ENCODE measurements around the gene PIGC. TPM values are rescaled to one million over a fixed set of nuclear protein-coding genes. Genes with fewer than 3 reads are reported as not detected.

The PIGC gene
- total RNA-seq, 2 experiments from 2014 or later: 14.7 to 17.1 TPM

GRCh38 chr1:172410027-172410426 lies 33.8 kb downstream of the PIGC start:
- Mint-ChIP-seq H3K27ac (no peak overlapping the region), H3K27me3 (no peaks in the 10 kb centered on the region), H3K9me3 (ENCODE audit: low read depth) (no peaks in the 10 kb centered on the region), H3K4me3 (no peak overlapping the region), H3K4me1 (peaks cover 17% of the 10 kb centered on the region), H3K36me3 (ENCODE audit: low read depth) (no peaks in the 10 kb centered on the region)
- intact Hi-C loops (cut with DNase I, micrococcal nuclease): no loop called here
- ChIA-PET CTCF (interaction anchor here (1.6 kb wide), 1 partner anchor 33 kb away, joined by 4 read pairs; the partner anchor contains the start of gene PIGC), POLR2A (no interaction called here)
- no peak for DNase-seq
- ATAC-seq: no peak

- POLR2A ChIA-PET: no interaction called here
- ATAC-seq: no peak
- CTCF ChIA-PET: interaction anchor here (0.5 to 1.4 kb wide), 2 partner anchors 9 to 14 kb away, joined by 4 to 7 read pairs; no protein-coding TSS in a partner anchor
- Mint-ChIP-seq H3K27me3 (no peaks in the 10 kb centered on the region), H3K9me3 (ENCODE audit: low read depth) (no peaks in the 10 kb centered on the region), H3K36me3 (ENCODE audit: low read depth) (no peaks in the 10 kb centered on the region), H3K27ac (no peak overlapping the region), H3K4me3 (no peak overlapping the region), H3K4me1 (peaks cover 17% of the 10 kb centered on the region)
- intact Hi-C loops (cut with DNase I, micrococcal nuclease): no loop called here
- DNase-seq: no peak
Measured at GRCh38 chr1:172408958-172409357, 34.9 kb downstream of the PIGC start.

DNA sequence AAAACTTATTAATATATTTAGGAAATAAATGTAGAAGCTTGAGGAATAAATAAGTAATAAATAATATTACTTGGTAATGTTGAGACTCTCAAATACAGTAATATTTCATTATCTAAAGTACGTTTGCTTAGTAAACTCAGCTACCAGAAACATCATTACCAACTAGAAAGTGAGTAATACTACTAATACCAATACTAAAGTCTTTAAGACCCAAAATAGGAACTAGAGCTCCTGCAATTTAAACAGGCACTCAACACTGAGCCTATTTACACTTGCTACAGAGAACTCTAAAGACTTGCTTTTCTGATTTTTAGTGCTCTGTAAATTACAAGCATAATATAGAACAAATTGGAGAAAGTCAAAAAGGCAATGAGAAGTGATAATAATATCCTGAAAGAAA lies 36.9 kb downstream of the PIGC start:
- Mint-ChIP-seq H3K4me3 (no peak overlapping the region), H3K9me3 (ENCODE audit: low read depth) (no peaks in the 10 kb centered on the region), H3K27me3 (no peaks in the 10 kb centered on the region), H3K4me1 (peaks cover 13% of the 10 kb centered on the region), H3K27ac (no peak overlapping the region), H3K36me3 (ENCODE audit: low read depth) (no peaks in the 10 kb centered on the region)
- CTCF ChIA-PET: interaction anchor here (0.7 kb wide), 2 partner anchors 10 to 599 kb away, joined by 3 read pairs; no protein-coding TSS in a partner anchor
- intact Hi-C loops (cut with DNase I, micrococcal nuclease): no loop called here
- DNase-seq (no peak), ATAC-seq (no peak)
- POLR2A ChIA-PET: no interaction called here

- DNase-seq: no peak
- ChIA-PET POLR2A (no interaction called here), CTCF (interaction anchor here (0.7 to 2.0 kb wide), 6 partner anchors 66 to 410 kb away, joined by 3 to 6 read pairs (median 3); no protein-coding TSS in a partner anchor)
- Mint-ChIP-seq H3K27ac (no peak overlapping the region), H3K27me3 (no peaks in the 10 kb centered on the region), H3K36me3 (ENCODE audit: low read depth) (no peaks in the 10 kb centered on the region), H3K9me3 (ENCODE audit: low read depth) (no peaks in the 10 kb centered on the region), H3K4me3 (no peak overlapping the region), H3K4me1 (peaks cover 16% of the 10 kb centered on the region)
- intact Hi-C loops (cut with DNase I, micrococcal nuclease): no loop called here
- ATAC-seq: peak; percentile 61
Measured at GRCh38 chr1:172405912-172406311, 38.0 kb downstream of the PIGC start.

- intact Hi-C loops (cut with DNase I, micrococcal nuclease): no loop called here
- POLR2A ChIA-PET: no interaction called here
Measured at GRCh38 chr1:172404121-172404520, 39.7 kb downstream of the PIGC start.

DNA sequence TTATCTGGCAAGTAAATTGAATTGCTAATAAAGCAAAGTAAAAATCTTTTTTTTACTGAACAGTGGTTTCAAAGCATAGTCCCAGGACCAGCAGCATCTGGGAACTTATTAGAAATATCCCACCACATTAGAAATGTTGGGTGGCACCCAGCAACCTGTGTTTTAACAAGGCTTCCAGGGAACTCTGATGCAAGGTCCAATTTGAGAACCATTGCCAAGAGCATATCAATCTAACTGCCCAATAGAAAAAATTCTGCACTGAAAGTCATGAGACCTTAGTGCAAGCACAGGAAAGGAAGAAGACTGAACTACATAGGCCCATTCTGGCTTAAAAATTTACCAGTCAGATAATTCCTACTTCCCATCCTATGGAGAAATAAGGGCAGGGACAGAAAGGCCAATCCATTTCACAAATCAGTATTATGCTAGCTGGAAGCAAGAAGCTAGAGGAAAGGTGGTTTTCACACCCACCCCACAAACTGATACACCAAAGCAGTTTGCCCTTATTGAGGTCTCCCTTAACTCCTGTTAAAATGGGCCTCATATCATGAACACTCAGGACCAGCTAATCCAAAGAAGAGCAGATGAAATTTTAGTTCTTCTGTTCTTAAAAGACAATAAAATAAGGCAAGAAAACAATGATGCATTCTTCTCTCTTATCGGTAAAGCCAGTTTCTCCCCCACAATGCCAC lies 40.8 kb downstream of the PIGC start:
- ATAC-seq (no peak), DNase-seq (no peak)
- Mint-ChIP-seq H3K36me3 (ENCODE audit: low read depth) (no peaks in the 10 kb centered on the region), H3K4me3 (no peak overlapping the region), H3K27me3 (no peaks in the 10 kb centered on the region), H3K27ac (no peak overlapping the region), H3K9me3 (ENCODE audit: low read depth) (no peaks in the 10 kb centered on the region), H3K4me1 (peaks cover 45% of the 10 kb centered on the region)
- intact Hi-C loops (cut with DNase I, micrococcal nuclease): no loop called here
- ChIA-PET CTCF (interaction anchor here (0.7 to 2.7 kb wide), 10 partner anchors 9 to 312 kb away, joined by 3 to 12 read pairs (median 4); no protein-coding TSS in a partner anchor), POLR2A (no interaction called here)

More at GRCh38 chr1:172404121-172404520, 39.7 kb downstream of the PIGC start:
- no peaks in the 10 kb centered on the region for H3K9me3 Mint-ChIP-seq (ENCODE audit: low read depth)
- ATAC-seq: no peak
- no peaks in the 10 kb centered on the region for H3K27me3 Mint-ChIP-seq
- no peak overlapping the region for H3K4me3 Mint-ChIP-seq
- no peaks in the 10 kb centered on the region for H3K36me3 Mint-ChIP-seq (ENCODE audit: low read depth)
- no peak for DNase-seq
- CTCF ChIA-PET: interaction anchor here (0.9 to 2.7 kb wide), 6 partner anchors 14 to 418 kb away, joined by 3 to 12 read pairs (median 3); no protein-coding TSS in a partner anchor
- H3K27ac Mint-ChIP-seq: no peak overlapping the region
- peaks cover 34% of the 10 kb centered on the region for H3K4me1 Mint-ChIP-seq

DNA sequence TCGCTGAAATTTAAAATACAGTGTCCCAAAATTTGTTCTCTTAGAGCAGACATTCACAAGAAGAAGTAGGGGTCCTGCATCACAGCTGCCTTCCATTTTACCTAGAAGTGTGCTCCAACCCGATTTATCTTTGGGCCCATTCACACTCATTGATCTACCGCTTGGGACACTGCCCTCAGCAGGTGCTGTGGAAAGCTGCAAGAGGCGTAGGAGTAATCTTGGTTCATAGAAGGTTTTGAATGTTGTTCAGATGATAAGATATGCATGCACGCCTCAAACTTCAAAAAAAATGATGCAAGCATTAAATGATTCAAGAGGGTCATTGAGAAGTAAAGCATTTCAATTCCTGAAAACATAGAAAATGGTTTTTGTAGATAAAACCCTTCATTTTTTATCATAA lies 42.0 kb downstream of the PIGC start:
- ChIA-PET CTCF (interaction anchor here (1.2 to 2.3 kb wide), 5 partner anchors 9 to 311 kb away, joined by 3 to 11 read pairs (median 4); no protein-coding TSS in a partner anchor), POLR2A (no interaction called here)
- DNase-seq (peak; percentile 53), ATAC-seq (peak; percentile 34)
- intact Hi-C loops (cut with DNase I, micrococcal nuclease): no loop called here
- Mint-ChIP-seq H3K27ac (no peak overlapping the region), H3K4me3 (no peak overlapping the region), H3K9me3 (ENCODE audit: low read depth) (no peaks in the 10 kb centered on the region), H3K27me3 (no peaks in the 10 kb centered on the region), H3K4me1 (peaks cover 56% of the 10 kb centered on the region), H3K36me3 (ENCODE audit: low read depth) (no peaks in the 10 kb centered on the region)

DNA sequence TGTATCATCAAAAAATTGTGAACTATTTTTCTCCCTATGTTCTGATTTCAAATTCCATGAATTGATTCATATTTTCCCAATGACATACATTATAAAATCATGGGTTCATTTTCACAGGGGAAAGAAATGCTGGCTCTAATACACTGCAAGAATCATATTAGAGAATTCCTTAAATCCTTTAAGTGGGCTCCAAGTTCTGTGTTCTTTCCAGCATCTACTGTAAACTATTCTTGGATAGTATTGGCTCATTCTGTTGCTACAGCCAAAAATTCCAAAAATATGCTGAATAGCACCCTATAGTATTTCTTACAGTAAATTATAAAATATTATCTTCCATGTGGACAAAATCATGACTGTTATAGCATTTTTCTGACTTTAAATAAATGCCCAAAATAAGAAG lies 42.4 kb downstream of the PIGC start:
- ChIA-PET POLR2A (no interaction called here), CTCF (interaction anchor here (0.6 to 3.5 kb wide), 5 partner anchors 10 to 560 kb away, joined by 3 to 20 read pairs (median 7); no protein-coding TSS in a partner anchor)
- DNase-seq (no peak), ATAC-seq (no peak)
- intact Hi-C loops (cut with DNase I, micrococcal nuclease): no loop called here
- no peaks in the 10 kb centered on the region for H3K27me3 Mint-ChIP-seq
- no peaks in the 10 kb centered on the region for H3K9me3 Mint-ChIP-seq (ENCODE audit: low read depth)
- H3K4me3 Mint-ChIP-seq: no peak overlapping the region
- H3K4me1 Mint-ChIP-seq: peaks cover 58% of the 10 kb centered on the region
- no peak overlapping the region for H3K27ac Mint-ChIP-seq
- H3K36me3 Mint-ChIP-seq (ENCODE audit: low read depth): no peaks in the 10 kb centered on the region

DNA sequence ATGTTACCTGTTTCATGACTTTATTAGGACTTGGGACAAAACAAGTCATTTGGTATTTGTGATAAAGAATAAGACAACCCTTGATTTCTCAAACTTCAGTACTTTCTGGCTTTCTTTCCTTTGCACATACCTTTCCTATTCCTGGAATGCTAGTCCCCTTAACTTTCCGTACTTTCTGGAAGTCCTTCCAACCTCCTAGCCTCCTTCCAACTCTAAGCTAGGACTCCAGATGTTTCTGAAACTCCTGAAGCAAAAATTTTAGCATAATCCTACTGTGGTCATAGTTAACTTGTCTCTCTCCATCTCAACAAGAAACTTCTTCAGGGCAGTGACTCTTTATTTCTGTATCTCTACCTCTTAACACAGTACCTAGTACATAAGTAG lies 43.2 kb downstream of the PIGC start:
- peaks cover 61% of the 10 kb centered on the region for H3K4me1 Mint-ChIP-seq
- no peaks in the 10 kb centered on the region for H3K9me3 Mint-ChIP-seq (ENCODE audit: low read depth)
- no peaks in the 10 kb centered on the region for H3K36me3 Mint-ChIP-seq (ENCODE audit: low read depth)
- intact Hi-C loops (cut with DNase I, micrococcal nuclease): no loop called here
- no peak overlapping the region for H3K4me3 Mint-ChIP-seq
- CTCF ChIA-PET: interaction anchor here (2.1 to 3.5 kb wide), 6 partner anchors 11 to 398 kb away, joined by 11 to 20 read pairs (median 13); no protein-coding TSS in a partner anchor
- POLR2A ChIA-PET: no interaction called here
- no peaks in the 10 kb centered on the region for H3K27me3 Mint-ChIP-seq
- DNase-seq (no peak), ATAC-seq (no peak)
- H3K27ac Mint-ChIP-seq: no peak overlapping the region

DNA sequence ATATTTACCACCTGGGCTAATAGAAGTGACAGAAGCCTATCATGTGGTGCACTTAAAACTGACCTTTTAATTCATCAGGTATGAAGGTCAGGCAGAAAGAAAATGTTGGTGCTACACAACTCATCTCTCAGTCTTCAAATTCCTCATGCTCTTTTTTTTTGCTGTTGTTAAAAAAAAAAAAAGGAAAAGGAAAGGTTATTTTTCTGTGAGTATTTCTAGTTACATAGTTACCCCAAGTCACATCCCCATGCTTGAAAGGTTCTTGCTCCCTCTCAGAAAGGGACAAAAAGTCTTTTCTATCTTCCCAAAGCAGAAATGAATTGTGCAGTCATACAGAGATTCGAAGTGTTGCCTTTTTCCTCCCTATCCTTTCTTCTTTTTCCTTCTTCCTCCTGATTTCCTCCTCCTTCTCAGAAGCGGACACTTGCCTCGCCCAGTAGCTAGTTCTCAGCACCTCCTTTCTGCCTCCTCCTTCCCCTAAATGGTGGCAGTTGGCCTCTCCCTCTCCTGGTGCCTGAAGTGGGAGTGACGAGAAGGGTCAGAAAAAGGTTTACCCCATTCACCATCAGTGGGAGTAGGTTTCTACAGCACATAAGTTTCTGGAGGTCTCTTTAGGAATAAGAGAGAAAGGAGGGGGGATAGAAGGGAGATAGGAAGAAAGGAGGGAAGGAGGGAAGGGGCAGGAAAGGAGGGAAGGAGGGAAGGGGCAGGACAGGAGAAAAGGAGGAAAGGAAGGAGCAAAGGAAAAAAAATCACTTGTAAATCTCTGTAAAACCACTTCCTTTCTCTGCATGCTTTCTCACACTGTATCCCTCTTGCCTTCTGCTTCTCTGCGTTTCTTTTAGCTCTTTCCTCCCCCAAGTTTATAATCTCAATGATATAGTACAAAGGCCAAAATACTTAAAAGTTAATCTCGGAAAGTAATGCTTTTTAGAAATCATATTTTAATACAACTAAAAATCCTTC lies 43.8 kb downstream of the PIGC start:
- H3K4me3 Mint-ChIP-seq: no peak overlapping the region

More for the DNA sequence above, 43.8 kb downstream of the PIGC start:
- intact Hi-C loops (cut with DNase I, micrococcal nuclease): loop anchor here (1.0 to 5.0 kb wide), 9 partner anchors 42 to 398 kb away; no protein-coding TSS in a partner anchor
- DNase-seq (no peak), ATAC-seq (no peak)
- H3K36me3 Mint-ChIP-seq (ENCODE audit: low read depth): no peaks in the 10 kb centered on the region
- POLR2A ChIA-PET: interaction anchor here (1.2 kb wide), 1 partner anchor 42 kb away, joined by 3 read pairs; no protein-coding TSS in a partner anchor
- no peak overlapping the region for H3K27ac Mint-ChIP-seq
- peaks cover 65% of the 10 kb centered on the region for H3K4me1 Mint-ChIP-seq
- no peaks in the 10 kb centered on the region for H3K27me3 Mint-ChIP-seq
- CTCF ChIA-PET: interaction anchor here (0.6 to 3.5 kb wide), 32 partner anchors 8 to 755 kb away, joined by 3 to 20 read pairs (median 4); partner anchors contain the start of gene PIGC
- no peaks in the 10 kb centered on the region for H3K9me3 Mint-ChIP-seq (ENCODE audit: low read depth)

Measured in activated CD4-positive, alpha-beta T cell treated with anti-CD3 and anti-CD28 coated beads for 36 hours (primary cell).